Epidermal melanocyte (primary cell): ENCODE data around the gene SMPX.

Source experiments
- DNase-seq: peaks from one replicate; pipeline ENCODE4 v3.0.0; 2011; ENCODE audit warnings: low spot score; ENCODE audit not compliant: insufficient read length

The SMPX gene

DNA sequence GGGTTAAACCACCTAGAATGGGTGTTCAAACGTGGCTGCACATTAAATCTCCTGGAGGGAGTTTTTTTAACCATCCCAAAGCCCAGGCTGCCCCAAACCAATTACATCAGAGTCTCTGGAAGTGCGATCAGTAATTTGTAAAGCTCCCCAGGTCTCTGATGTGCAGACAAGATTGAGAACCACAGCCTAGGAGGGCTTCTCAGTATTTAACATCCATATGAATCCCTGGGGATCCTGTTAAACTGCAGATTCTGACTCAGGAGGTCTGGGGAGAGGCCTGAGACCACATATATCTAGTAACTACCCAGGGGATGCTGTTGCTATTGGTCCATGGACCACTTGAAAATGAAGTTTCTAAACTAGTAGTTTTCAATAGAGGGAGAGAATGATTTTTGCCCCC is 42.6 kb downstream of the SMPX start:
- no peak for DNase-seq

DNA sequence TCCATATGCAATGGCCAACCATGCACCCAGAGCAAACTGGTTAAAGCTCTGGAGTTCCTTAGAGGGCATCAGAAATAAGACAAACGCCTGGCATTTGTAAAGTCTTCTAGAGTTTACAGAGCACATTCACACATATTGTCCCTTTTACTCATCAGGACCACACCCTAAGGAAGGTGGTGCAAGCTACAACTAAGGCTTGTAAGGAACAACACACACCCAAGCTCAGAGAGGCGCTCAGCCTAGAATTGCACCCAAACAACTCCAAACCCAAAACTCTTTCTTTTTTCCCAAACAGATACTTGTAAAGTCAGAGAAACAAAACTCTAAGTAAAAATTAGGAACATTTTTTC is 46.1 kb downstream of the SMPX start:
- DNase-seq, result no peak

- DNase-seq, result no peak
Observed at GRCh38 chrX:21711129-21711847, 46.6 kb downstream of the SMPX start.

GRCh38 chrX:21708116-21708515 is 49.8 kb downstream of the SMPX start:
- no peak for DNase-seq

GRCh38 chrX:21705225-21705624 is 52.7 kb downstream of the SMPX start:
- DNase-seq, result no peak

DNA sequence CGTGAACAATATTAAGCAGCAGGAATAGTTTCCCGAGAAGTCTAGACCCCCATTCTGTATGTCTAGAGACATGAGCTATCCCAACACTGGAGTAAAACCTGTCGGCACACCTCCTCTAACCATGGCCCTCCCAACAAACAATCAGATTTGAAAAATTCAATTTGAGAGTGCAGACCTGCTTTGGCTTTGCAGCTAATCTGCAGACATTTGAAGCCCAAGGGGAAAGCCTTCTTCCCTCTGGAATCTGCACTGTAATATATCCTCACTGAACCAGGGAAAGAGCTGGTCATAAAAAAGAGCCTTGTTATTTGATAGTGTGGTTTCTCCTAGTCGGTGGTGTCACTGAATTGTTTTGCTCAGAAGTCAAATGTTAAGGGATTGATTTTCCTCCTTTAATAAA is 55.2 kb downstream of the SMPX start:
- DNase-seq, result no peak

DNA sequence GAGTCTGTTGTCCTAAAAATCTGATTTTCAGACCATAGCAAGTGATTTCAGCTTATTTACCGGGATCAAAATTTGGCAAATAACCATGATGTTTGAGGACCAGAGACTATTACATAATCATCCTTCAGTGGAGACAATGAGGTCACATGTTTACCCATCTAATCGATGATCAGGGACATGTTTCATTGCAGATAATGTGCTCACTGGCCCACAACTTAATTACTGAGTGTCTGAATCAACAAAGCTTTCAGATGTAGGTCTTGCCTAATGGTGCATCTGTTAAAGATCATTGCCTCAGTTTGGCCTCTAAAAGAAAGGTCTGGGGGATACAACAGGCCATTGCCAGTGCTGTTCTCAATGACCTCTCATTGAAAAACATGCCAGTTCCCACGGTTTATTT is 56.9 kb downstream of the SMPX start:
- no peak for DNase-seq

- DNase-seq, result no peak
Observed at GRCh38 chrX:21700275-21700674, 57.6 kb downstream of the SMPX start.

DNA sequence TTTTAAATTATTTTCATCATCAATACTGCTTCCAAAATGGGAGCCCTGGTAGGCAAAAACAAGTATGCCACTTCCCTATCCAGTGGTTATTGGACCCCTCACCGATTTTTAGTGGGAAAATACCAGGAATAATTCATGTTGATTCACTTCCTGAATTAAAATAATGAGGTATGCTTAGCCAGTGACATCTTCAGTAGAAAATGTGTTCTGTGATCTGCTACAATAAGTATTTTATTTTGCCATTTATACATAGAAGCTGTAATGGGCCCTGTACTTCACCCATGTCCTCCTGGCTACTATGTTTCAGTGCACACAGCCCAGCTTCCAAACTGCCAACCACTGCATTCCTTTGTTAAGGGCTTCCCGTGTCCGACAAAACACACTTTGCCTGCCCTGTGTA is 58.8 kb downstream of the SMPX start:
- no peak for DNase-seq

DNA sequence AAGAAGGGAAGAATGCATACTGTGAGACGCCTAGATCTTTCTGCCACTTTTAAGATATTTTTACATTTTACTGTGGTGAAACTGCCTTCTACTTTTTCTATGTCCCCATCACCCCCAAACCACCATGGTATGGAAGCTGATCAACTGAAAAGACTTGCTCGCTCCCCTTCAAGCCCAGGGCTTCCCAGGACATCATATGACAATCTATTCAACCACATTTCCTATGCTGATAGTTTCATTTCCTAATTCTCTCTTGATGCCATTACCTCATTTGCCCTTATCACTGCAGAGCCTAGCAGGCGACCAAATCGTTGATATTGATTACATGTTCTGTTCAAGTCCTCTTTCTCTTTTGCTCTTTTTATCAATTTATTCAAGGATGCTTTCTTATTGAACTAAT is 59.6 kb downstream of the SMPX start:
- DNase-seq, result no peak

DNA sequence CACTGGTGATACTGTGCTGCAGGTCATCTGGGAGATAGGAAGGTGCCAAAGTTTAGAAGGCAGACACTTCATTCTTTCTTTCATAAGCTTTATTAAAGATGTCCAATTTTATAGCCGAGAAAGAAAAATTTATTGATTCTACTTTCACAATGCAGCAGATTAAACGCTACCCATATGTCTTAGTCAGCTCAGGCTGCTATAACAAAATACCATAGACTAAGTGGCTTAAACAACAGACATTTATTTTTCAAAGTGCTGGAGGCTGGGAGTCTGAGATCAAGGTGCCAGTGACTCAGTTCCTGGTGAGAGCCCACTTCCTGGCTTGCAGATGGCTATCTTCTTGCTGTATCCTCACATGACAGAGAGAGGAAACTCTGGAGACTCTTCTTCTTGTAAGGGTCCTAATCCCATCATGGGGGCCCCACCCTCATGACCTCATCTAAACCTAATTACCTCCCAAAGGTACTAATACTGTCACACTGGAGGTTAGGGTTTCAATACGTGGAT is 66.4 kb downstream of the SMPX start:
- no peak for DNase-seq

GRCh38 chrX:21683941-21684340 is 74.0 kb downstream of the SMPX start:
- DNase-seq, result no peak

GRCh38 chrX:21678048-21678612 is 79.8 kb downstream of the SMPX start:
- DNase-seq, result no peak

DNA sequence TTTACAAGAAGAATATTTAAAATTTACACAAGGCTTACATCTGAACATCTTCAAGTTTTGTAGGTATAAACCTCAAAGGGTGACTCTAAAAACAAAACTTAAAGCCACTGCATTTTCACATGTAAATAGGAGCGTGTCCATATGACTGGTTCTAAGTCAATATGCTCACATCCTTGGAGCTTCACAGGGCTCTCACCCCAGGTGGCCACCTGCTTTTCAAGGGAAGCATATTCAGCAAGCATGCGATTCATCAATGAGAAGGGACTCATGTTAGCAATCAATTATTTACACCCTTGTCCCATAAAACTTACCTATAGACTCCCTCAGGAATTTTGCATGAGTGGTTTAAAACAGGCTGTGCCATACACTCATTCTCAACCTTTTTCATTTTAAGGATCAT is 82.0 kb downstream of the SMPX start:
- no peak for DNase-seq

DNA sequence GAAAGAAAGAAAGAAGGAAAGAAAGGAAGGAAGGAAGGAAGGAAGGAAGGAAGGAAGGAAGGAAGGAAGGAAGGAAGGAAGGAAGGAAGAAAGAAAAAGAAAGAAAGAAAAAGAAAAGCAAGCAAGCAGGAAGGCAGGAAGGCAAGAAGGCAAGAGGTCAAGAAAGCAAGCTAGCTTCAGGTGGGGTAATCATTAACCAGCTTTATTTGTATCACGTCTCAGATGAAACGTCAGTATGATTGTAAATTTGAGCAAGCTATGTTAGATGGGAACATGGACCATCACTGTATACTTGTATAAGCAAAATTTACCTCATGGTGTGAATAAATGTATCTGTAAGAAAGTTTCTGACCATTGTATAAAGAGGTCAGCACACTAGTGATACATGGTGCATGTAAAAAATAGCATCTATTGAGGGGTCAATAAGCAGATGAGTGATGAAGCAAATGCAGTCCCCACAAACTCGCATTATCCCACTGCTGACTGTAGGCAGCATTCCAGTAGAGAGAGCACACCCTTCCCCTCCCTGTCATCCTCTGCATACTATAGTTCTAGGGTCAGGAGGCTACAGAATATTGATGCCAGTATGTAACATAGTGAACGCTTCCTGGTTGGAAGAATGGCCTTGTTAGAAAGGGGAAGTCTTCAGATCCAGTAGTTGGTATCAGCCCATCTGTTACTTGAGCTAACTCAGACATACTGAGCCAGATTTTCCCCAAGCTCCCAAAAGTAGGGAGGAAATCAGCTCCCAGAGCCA is 83.3 kb downstream of the SMPX start:
- DNase-seq, result no peak

GRCh38 chrX:21666679-21667078 is 91.2 kb downstream of the SMPX start:
- no peak for DNase-seq

DNA sequence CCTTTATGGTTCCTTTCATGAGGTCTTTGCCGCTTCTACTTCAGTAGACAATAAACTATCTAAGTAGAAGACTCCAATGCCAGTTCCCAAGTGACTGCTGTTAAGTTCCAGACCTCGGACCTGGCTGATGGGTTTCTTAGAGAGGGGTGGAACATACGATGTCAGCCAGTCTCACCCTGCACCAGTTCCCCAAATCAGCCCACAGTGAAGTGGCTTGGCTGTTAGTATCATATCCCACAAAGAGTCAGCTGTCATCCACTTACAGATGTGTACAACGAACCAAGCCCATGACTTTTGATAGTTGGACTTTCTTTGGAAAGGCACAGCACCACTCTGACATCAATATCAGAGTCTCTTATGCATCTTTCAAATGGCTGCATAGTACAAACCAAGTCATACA is 91.7 kb downstream of the SMPX start:
- DNase-seq, result no peak

DNA sequence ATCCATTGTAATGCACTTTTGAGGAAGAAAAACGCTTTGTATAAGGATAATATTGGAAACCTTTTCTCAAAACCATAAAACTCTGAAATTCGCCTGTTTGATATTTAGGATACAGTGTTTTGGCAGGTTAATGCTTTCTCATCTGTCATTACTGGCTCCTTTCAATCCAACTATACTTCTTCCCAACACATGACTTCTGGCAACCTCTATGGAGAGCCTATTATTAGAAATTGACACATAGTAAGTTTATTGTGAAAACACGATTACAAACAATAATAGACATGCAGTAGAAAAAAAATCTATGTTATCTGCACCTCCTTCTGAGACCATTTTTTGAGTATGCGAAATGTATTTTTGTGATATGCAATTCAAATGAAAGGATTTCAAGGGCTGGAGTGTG is 95.2 kb downstream of the SMPX start:
- DNase-seq, result no peak

DNA sequence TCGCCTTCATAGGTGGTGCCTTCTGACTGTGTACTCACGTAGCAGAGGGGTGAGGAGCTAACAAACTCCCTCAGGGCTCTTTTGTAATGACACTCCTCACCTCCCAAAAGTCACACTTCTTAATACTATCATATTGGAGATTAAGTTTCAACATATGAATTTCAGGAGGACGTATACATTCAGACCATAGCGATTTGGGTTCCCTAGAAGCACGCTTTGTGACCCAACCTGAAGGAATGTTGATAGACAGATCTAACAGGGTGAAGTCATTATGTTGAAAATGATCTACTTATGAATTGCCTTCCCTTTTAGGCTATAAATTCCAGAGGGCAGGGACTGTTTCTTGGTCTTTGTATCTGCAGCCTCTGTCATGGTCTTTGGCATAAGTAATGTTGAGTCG is 96.6 kb downstream of the SMPX start:
- no peak for DNase-seq

DNA sequence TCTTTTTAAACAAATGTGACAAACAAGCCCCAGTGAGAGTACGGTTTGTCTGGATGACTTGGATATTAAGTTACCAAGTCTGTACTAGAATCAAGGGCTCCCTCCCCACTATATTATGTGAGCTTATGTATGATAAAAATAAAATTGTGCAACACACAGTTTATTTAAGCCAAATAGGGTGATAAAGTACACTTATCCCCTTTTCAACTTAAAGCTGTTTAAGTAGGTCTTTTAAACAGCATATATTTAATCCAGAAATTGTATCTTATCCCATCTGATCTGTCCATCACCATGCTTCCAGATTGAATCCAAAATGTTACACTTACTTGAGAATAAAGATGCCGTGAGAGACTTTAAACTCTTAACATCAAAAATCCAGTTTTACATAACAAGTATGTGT is 97.8 kb downstream of the SMPX start:
- DNase-seq, result no peak

DNA sequence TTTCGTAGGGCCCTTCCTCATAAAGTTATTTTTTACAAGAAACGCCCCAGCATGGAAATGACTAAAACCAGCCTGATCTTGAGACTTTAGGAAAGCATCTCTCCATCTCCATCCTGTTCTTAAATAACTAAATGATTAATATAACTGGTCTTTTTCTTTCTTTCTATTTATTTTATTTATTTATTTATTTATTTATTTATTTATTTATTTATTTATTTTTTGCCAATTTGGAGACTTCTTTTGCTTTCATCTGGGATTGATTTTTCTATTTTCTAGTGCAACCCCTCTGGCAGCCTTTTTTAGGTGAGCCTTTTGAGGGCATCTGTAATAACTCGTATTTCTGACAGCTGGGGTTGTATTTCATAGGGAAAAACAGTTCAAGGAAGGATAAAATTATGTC is 98.6 kb downstream of the SMPX start:
- no peak for DNase-seq

GRCh38 chrX:21658746-21659145 is 99.2 kb downstream of the SMPX start:
- no peak for DNase-seq
